Nephron (organoid): ENCODE measurements around the gene TFPI.
A peak's percentile ranks its signal among the peaks of the same experiment; 100 is the strongest.

Experiments
- H3K27ac Mint-ChIP-seq, 3 experiments: 2 replicates each; pipeline ENCODE4 v1.8.0; 2020; ENCODE audit warnings: mixed read lengths in 3 of 3, mild to moderate bottlenecking in 2 of 3, moderate library complexity in 1 of 3
- H3K27me3 Mint-ChIP-seq: 2 replicates; pipeline ENCODE4 v1.8.0; 2021; ENCODE audit warnings: low read depth, mild to moderate bottlenecking, moderate library complexity, mixed read lengths
- H3K36me3 Mint-ChIP-seq: 2 replicates; pipeline ENCODE4 v1.8.0; 2020; ENCODE audit warnings: low read depth, mixed read lengths
- H3K4me1 Mint-ChIP-seq: 2 replicates; pipeline ENCODE4 v1.8.0; 2020; ENCODE audit warnings: mixed read lengths
- H3K4me3 Mint-ChIP-seq, 3 experiments: 2 replicates each; pipeline ENCODE4 v1.8.0; 2020; ENCODE audit warnings: mild to moderate bottlenecking in 3 of 3, mixed read lengths in 3 of 3, moderate library complexity in 2 of 3
- H3K9me3 Mint-ChIP-seq: 2 replicates; pipeline ENCODE4 v1.8.0; 2020; ENCODE audit warnings: mixed read lengths
- CTCF ChIP-seq, 3 experiments: fragments of 200-600 bp; sonication (generic); IDR thresholded peaks; one replicate each; pipeline ENCODE4 v1.5.0; 2021; ENCODE audit warnings: antibody characterized with exemption in 3 of 3; ENCODE audit not compliant: unreplicated experiment in 3 of 3

The TFPI gene

DNA sequence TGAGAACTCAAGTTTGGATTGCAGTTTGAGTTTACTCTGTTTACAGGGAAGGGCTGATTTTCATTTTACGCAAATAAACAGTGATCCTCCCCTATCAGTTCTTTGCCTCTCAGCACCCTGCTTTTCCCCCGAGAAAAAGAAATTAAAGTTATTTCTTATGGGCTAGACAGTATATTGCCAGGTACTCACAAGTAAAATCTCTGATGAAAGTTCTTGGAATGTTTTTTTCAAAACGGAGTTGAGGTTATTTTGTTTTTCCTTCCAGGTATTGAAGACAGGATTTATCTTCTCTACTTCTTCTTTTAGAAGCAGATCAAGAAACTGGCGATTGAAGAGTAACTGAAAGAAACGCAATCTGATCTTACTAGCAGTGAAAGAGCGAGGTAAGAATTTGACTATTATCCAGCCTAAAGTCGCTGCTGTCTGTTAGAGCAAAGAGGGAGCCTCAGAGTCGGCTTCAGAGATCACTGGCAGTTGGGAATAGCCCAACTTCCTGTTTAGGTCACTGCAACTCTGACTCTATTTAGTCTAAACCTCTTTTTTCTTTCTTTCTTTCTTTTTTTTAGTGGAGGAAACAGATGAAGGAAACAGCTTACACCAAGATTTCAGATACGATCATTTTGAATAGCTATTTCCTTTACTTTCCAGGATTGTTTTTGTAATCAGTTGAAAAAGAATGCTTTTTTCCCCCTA, at the start of gene TFPI:
Gene TFPI, minus strand, starts transcription at position 425 of the 693 bp plus-strand sequence. CDS start 50,667 bp downstream, outside the sequence.
- Mint-ChIP-seq H3K36me3 (no peaks in the 10 kb centered on the region), H3K4me3 (peak within 1 kb of the TSS; percentile 81 to 92 (median 84))

DNA sequence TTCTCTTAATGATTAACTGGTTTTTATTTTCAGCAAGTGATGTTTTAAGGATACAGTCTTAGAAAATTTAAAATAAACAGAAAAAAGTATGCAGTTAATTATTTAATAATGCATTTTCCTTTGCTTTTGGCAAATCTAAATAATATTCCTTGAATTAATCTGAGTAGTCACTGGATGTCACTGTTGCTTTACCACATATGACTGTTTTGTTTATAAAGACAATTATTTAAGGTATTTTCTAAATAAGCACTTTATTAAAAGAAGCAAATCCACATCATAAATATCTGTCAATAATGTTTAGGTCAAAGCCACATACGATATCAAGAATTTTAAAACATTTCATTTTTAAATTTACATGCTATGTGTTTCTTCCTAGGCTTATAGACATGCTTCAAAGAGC, 40.6 kb upstream of the TFPI start:
- TF ChIP-seq CTCF (IDR thresholded peaks at IDR 0.05; ENCODE audit: unreplicated experiment in 3 of 3) = peak; percentile 22 to 44 (median 38)
- no peaks in the 10 kb centered on the region for H3K27me3 Mint-ChIP-seq

More for the DNA sequence above, at the start of gene TFPI:
- H3K4me1 Mint-ChIP-seq = peaks cover 21% of the 10 kb centered on the region
- no peak for TF ChIP-seq CTCF (IDR thresholded peaks at IDR 0.05; ENCODE audit: unreplicated experiment in 3 of 3)
- H3K27ac Mint-ChIP-seq = peak within 1 kb of the TSS; percentile 94 to 98 (median 96)
- peaks cover 3% of the 10 kb centered on the region for H3K27me3 Mint-ChIP-seq
- peaks cover 4% of the 10 kb centered on the region for H3K9me3 Mint-ChIP-seq

GRCh38 chr2:187593697-187594096, 39.5 kb upstream of the TFPI start:
- H3K36me3 Mint-ChIP-seq = no peaks in the 10 kb centered on the region
- no peaks in the 10 kb centered on the region for H3K27me3 Mint-ChIP-seq
- no peaks in the 10 kb centered on the region for H3K4me1 Mint-ChIP-seq
- H3K27ac Mint-ChIP-seq = no peak overlapping the region
- TF ChIP-seq CTCF (IDR thresholded peaks at IDR 0.05; ENCODE audit: unreplicated experiment in 3 of 3) = no peak
- H3K9me3 Mint-ChIP-seq = peaks cover 3% of the 10 kb centered on the region
- H3K4me3 Mint-ChIP-seq = no peak overlapping the region

More for the DNA sequence above, 40.6 kb upstream of the TFPI start:
- Mint-ChIP-seq H3K27ac (no peak overlapping the region), H3K4me3 (no peak overlapping the region), H3K4me1 (no peaks in the 10 kb centered on the region), H3K9me3 (peaks cover 3% of the 10 kb centered on the region), H3K36me3 (no peaks in the 10 kb centered on the region)

GRCh38 chr2:187593098-187593497, 38.9 kb upstream of the TFPI start:
- no peaks in the 10 kb centered on the region for H3K36me3 Mint-ChIP-seq
- H3K4me1 Mint-ChIP-seq = no peaks in the 10 kb centered on the region
- no peaks in the 10 kb centered on the region for H3K27me3 Mint-ChIP-seq
- no peak overlapping the region for H3K4me3 Mint-ChIP-seq
- H3K9me3 Mint-ChIP-seq = peaks cover 3% of the 10 kb centered on the region
- TF ChIP-seq CTCF (IDR thresholded peaks at IDR 0.05; ENCODE audit: unreplicated experiment in 3 of 3) = no peak
- no peak overlapping the region for H3K27ac Mint-ChIP-seq

- H3K4me3 Mint-ChIP-seq = no peak overlapping the region
- TF ChIP-seq CTCF (IDR thresholded peaks at IDR 0.05; ENCODE audit: unreplicated experiment in 3 of 3) = no peak
- no peak overlapping the region for H3K27ac Mint-ChIP-seq
- H3K27me3 Mint-ChIP-seq = no peaks in the 10 kb centered on the region
- H3K9me3 Mint-ChIP-seq = peaks cover 3% of the 10 kb centered on the region
- H3K36me3 Mint-ChIP-seq = no peaks in the 10 kb centered on the region
- no peaks in the 10 kb centered on the region for H3K4me1 Mint-ChIP-seq
These were observed 35.9 kb upstream of the TFPI start for GRCh38 chr2:187590175-187590574.
